ENCODE data around the gene SUPT7L. TPM values are rescaled to one million over a fixed set of nuclear protein-coding genes. Genes with fewer than 3 reads are reported as not detected.

SUPT7L gene
- total and polyA plus RNA-seq, 2 of the 13 experiments (the other 11 are each of a cell fraction or from before 2014, with no cell fraction given): 32.9 to 77.5 TPM

DNA sequence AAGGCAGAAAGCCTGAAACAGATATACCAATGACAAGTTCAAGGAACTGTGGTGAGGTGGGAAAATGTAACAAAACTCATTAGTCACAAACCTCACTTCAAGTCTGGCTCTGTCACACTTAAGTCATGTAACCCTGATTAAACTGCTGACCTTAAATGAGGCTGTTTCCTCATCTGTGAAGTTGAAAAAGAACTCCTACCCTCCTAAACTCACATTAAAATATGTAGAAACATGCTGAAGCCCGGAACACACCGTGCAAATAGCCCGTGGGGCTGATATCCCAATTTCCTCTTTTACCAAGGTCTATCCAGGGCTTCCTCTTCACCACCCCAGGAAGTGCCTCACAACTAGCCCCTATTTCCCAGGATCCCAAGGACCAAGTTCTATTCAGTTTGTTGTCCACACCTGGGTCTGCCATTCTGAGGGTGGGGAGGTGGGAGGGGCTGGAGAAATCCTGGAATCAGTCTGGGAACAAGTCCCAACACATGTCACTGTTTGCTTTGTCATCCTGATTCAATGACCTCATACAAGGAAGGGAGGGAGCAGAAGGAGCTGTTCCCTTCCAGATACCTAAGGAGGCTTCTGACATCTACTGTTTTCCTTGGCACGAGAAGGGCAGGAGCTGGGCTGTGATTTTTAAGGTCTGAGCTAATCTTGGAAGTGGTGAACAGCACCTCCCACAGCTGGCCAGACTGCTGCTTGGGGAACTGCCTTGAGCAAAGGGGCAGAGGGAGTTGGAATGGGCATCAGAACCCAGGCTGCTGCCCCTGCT lies 42.6 kb upstream of the SUPT7L start (continued):
- TF ChIP-seq MAF1 (CRISPR knock-in tag; IDR thresholded peaks at IDR 0.05; ENCODE audit: borderline replicate concordance) (no peak), TAF15 (IDR thresholded peaks at IDR 0.05; ENCODE audit: low read depth, low read length, poor library complexity, severe bottlenecking) (no peak), ELF3 (CRISPR knock-in tag; IDR thresholded peaks at IDR 0.05) (0 out of 2 replicates have a peak, but pooled peaks have one; percentile 47), ZNF292 (CRISPR knock-in tag; IDR thresholded peaks at IDR 0.05; ENCODE audit: borderline replicate concordance, low read depth) (no peak), HOXA5 (CRISPR knock-in tag; IDR thresholded peaks at IDR 0.05) (no peak), ETV6 (CRISPR knock-in tag; conservative IDR thresholded peaks at IDR 0.05) (no peak), ZNF496 (CRISPR knock-in tag; IDR thresholded peaks at IDR 0.05; ENCODE audit: insufficient replicate concordance) (no peak), ZNF530 (CRISPR knock-in tag; IDR thresholded peaks at IDR 0.05; ENCODE audit: low read depth) (no peak), KLF9 (CRISPR knock-in tag; IDR thresholded peaks at IDR 0.05; ENCODE audit: low read depth) (no peak)
- TF ChIP-seq, protein P1, sequence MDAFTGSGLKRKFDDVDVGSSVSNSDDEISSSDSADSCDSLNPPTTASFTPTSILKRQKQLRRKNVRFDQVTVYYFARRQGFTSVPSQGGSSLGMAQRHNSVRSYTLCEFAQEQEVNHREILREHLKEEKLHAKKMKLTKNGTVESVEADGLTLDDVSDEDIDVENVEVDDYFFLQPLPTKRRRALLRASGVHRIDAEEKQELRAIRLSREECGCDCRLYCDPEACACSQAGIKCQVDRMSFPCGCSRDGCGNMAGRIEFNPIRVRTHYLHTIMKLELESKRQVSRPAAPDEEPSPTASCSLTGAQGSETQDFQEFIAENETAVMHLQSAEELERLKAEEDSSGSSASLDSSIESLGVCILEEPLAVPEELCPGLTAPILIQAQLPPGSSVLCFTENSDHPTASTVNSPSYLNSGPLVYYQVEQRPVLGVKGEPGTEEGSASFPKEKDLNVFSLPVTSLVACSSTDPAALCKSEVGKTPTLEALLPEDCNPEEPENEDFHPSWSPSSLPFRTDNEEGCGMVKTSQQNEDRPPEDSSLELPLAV (CRISPR knock-in tag; conservative IDR thresholded peaks at IDR 0.05; ENCODE audit: low read depth): no peak
- TF ChIP-seq, protein P2, sequence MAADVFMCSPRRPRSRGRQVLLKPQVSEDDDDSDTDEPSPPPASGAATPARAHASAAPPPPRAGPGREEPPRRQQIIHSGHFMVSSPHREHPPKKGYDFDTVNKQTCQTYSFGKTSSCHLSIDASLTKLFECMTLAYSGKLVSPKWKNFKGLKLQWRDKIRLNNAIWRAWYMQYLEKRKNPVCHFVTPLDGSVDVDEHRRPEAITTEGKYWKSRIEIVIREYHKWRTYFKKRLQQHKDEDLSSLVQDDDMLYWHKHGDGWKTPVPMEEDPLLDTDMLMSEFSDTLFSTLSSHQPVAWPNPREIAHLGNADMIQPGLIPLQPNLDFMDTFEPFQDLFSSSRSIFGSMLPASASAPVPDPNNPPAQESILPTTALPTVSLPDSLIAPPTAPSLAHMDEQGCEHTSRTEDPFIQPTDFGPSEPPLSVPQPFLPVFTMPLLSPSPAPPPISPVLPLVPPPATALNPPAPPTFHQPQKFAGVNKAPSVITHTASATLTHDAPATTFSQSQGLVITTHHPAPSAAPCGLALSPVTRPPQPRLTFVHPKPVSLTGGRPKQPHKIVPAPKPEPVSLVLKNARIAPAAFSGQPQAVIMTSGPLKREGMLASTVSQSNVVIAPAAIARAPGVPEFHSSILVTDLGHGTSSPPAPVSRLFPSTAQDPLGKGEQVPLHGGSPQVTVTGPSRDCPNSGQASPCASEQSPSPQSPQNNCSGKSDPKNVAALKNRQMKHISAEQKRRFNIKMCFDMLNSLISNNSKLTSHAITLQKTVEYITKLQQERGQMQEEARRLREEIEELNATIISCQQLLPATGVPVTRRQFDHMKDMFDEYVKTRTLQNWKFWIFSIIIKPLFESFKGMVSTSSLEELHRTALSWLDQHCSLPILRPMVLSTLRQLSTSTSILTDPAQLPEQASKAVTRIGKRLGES (CRISPR knock-in tag; IDR thresholded peaks at IDR 0.05; ENCODE audit: borderline replicate concordance): no peak
- TF ChIP-seq, protein P3, sequence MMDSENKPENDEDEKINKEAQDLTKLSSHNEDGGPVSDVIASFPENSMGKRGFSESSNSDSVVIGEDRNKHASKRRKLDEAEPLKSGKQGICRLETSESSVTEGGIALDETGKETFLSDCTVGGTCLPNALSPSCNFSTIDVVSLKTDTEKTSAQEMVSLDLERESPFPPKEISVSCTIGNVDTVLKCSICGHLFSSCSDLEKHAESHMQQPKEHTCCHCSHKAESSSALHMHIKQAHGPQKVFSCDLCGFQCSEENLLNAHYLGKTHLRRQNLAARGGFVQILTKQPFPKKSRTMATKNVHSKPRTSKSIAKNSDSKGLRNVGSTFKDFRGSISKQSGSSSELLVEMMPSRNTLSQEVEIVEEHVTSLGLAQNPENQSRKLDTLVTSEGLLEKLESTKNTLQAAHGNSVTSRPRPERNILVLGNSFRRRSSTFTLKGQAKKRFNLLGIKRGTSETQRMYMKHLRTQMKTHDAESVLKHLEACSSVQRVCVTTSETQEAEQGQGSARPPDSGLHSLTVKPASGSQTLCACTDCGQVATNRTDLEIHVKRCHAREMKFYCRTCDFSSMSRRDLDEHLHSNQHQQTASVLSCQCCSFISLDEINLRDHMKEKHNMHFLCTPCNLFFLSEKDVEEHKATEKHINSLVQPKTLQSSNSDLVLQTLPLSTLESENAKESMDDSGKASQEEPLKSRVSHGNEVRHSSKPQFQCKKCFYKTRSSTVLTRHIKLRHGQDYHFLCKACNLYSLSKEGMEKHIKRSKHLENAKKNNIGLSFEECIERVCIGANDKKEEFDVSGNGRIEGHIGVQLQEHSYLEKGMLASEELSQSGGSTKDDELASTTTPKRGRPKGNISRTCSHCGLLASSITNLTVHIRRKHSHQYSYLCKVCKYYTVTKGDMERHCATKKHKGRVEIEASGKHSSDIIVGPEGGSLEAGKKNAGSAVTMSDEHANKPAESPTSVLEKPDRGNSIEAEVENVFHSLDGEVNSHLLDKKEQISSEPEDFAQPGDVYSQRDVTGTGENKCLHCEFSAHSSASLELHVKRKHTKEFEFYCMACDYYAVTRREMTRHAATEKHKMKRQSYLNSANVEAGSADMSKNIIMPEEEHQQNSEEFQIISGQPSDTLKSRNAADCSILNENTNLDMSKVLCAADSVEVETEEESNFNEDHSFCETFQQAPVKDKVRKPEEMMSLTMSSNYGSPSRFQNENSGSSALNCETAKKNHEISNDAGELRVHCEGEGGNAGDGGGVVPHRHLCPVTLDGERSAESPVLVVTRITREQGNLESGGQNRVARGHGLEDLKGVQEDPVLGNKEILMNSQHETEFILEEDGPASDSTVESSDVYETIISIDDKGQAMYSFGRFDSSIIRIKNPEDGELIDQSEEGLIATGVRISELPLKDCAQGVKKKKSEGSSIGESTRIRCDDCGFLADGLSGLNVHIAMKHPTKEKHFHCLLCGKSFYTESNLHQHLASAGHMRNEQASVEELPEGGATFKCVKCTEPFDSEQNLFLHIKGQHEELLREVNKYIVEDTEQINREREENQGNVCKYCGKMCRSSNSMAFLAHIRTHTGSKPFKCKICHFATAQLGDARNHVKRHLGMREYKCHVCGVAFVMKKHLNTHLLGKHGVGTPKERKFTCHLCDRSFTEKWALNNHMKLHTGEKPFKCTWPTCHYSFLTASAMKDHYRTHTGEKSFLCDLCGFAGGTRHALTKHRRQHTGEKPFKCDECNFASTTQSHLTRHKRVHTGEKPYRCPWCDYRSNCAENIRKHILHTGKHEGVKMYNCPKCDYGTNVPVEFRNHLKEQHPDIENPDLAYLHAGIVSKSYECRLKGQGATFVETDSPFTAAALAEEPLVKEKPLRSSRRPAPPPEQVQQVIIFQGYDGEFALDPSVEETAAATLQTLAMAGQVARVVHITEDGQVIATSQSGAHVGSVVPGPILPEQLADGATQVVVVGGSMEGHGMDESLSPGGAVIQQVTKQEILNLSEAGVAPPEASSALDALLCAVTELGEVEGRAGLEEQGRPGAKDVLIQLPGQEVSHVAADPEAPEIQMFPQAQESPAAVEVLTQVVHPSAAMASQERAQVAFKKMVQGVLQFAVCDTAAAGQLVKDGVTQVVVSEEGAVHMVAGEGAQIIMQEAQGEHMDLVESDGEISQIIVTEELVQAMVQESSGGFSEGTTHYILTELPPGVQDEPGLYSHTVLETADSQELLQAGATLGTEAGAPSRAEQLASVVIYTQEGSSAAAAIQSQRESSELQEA (CRISPR knock-in tag; IDR thresholded peaks at IDR 0.05; ENCODE audit: not compliant biosample characterization): no peak
- TF ChIP-seq, protein P4, sequence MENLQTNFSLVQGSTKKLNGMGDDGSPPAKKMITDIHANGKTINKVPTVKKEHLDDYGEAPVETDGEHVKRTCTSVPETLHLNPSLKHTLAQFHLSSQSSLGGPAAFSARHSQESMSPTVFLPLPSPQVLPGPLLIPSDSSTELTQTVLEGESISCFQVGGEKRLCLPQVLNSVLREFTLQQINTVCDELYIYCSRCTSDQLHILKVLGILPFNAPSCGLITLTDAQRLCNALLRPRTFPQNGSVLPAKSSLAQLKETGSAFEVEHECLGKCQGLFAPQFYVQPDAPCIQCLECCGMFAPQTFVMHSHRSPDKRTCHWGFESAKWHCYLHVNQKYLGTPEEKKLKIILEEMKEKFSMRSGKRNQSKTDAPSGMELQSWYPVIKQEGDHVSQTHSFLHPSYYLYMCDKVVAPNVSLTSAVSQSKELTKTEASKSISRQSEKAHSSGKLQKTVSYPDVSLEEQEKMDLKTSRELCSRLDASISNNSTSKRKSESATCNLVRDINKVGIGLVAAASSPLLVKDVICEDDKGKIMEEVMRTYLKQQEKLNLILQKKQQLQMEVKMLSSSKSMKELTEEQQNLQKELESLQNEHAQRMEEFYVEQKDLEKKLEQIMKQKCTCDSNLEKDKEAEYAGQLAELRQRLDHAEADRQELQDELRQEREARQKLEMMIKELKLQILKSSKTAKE (CRISPR knock-in tag; IDR thresholded peaks at IDR 0.05; ENCODE audit: borderline replicate concordance): no peak
